Neural progenitor cell (in vitro differentiated cells): ENCODE data around the gene SH2D4B.

Source experiments
- EZH2 ChIP-seq: fragments of 200-600 bp; sonication (generic); IDR thresholded peaks from 2 replicates; pipeline ENCODE4 v1.6.1; 2017; ENCODE audit warnings: antibody characterized with exemption, mild to moderate bottlenecking, moderate library complexity
- TF ChIP-seq, protein P1 (sequence below): fragments of 200-600 bp; sonication (generic); IDR thresholded peaks from 2 replicates; pipeline ENCODE4 v1.5.1; 2017; ENCODE audit warnings: antibody characterized with exemption, mild to moderate bottlenecking

DNA sequence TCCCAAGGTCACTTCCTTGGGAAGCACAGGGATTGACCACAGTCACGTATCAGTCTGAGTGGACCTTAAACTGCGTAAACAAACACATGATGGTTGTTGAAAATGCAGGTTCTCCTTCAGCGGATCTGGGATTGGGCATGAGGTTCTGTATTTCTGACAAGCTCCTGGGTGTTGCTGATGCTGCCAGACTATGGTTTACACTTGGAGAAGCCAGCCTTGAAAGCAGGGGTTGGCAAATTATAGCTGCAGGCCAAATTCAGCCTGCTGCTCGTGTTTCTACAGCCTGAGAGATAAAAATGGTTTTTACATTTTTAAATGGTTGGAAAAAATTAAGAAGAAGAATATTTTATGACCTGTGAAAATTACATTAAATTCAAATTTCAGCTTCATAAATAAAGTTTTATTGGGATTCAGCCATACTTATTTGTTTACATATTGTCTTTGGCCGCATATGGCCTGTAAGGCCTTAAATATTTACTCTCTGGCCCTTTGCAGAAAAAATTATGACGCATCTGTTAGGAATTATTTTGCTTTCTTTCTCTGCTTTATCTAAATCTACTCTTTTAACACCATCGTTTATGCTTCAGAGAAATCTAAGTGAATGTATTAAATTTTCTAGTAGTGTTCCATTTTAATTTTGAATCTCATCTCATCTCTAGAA is 109.6 kb downstream of the SH2D4B start:
- no peak for TF ChIP-seq EZH2
- TF ChIP-seq, protein P1, sequence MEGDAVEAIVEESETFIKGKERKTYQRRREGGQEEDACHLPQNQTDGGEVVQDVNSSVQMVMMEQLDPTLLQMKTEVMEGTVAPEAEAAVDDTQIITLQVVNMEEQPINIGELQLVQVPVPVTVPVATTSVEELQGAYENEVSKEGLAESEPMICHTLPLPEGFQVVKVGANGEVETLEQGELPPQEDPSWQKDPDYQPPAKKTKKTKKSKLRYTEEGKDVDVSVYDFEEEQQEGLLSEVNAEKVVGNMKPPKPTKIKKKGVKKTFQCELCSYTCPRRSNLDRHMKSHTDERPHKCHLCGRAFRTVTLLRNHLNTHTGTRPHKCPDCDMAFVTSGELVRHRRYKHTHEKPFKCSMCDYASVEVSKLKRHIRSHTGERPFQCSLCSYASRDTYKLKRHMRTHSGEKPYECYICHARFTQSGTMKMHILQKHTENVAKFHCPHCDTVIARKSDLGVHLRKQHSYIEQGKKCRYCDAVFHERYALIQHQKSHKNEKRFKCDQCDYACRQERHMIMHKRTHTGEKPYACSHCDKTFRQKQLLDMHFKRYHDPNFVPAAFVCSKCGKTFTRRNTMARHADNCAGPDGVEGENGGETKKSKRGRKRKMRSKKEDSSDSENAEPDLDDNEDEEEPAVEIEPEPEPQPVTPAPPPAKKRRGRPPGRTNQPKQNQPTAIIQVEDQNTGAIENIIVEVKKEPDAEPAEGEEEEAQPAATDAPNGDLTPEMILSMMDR = no peak
